ENCODE results near the gene RGS7.

DNA sequence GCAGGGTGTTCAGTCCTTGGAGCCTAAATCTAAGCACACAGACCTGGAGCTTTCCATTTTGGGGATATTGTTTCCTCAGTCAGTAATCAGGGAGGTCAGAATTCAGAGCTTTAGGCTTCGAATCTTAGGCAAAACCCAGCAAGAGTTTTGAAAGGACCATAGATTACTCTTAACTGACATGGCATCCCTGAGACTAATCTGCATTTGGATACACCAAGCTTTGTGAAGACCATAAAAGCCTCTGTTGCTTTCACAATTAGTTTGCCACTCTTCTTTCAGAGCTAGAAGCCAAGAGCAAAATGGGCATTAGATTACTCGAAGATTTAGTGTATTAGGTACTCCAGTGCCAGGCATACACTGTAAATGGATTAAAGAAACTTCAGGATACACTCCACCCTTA, 613.3 kb downstream of the RGS7 start:
- TF ChIP-seq, protein P1, sequence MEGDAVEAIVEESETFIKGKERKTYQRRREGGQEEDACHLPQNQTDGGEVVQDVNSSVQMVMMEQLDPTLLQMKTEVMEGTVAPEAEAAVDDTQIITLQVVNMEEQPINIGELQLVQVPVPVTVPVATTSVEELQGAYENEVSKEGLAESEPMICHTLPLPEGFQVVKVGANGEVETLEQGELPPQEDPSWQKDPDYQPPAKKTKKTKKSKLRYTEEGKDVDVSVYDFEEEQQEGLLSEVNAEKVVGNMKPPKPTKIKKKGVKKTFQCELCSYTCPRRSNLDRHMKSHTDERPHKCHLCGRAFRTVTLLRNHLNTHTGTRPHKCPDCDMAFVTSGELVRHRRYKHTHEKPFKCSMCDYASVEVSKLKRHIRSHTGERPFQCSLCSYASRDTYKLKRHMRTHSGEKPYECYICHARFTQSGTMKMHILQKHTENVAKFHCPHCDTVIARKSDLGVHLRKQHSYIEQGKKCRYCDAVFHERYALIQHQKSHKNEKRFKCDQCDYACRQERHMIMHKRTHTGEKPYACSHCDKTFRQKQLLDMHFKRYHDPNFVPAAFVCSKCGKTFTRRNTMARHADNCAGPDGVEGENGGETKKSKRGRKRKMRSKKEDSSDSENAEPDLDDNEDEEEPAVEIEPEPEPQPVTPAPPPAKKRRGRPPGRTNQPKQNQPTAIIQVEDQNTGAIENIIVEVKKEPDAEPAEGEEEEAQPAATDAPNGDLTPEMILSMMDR (IDR thresholded peaks at IDR 0.05) = no peak
- TF ChIP-seq POLR2A (IDR thresholded peaks at IDR 0.05) = no peak

Measured in right lobe of liver (tissue), 4 donors.